Neural progenitor cell (in vitro differentiated cells): ENCODE data around the gene NAA16. TPM values are rescaled to one million over a fixed set of nuclear protein-coding genes. Genes with fewer than 3 reads are reported as not detected.

Experiments
- DNase-seq: peaks from one replicate; pipeline ENCODE4 v3.0.0-alpha.2; 2016; ENCODE audit warnings: low spot score
- H2AFZ ChIP-seq: fragments of 200-600 bp; sonication (generic); replicated peaks from 2 replicates; pipeline ENCODE4 v1.6.1; 2016; ENCODE audit warnings: antibody characterized with exemption
- H3F3A ChIP-seq: fragments of 200-600 bp; sonication (generic); 2 replicates; pipeline ENCODE4 v1.6.1; 2016; ENCODE audit warnings: antibody characterized with exemption, low read depth
- H3K27ac ChIP-seq: fragments of 200-600 bp; sonication (generic); 2 replicates; pipeline ENCODE4 v1.5.1; 2016; ENCODE audit warnings: mild to moderate bottlenecking
- H3K27me3 ChIP-seq: fragments of 200-600 bp; sonication (generic); 2 replicates; pipeline ENCODE4 v1.6.1; 2016; ENCODE audit warnings: mild to moderate bottlenecking, moderate library complexity
- H3K36me3 ChIP-seq: fragments of 200-600 bp; sonication (generic); 2 replicates; pipeline ENCODE4 v1.5.1; 2016
- H3K4me1 ChIP-seq: fragments of 200-600 bp; sonication (generic); 2 replicates; pipeline ENCODE4 v1.6.1; 2016; ENCODE audit warnings: mixed run types
- H3K4me2 ChIP-seq: fragments of 200-600 bp; sonication (generic); 2 replicates; pipeline ENCODE4 v1.6.1; 2016
- H3K4me3 ChIP-seq: fragments of 200-600 bp; sonication (generic); 2 replicates; pipeline ENCODE4 v1.5.1; 2016
- H3K79me2 ChIP-seq: fragments of 200-600 bp; sonication (generic); 2 replicates; pipeline ENCODE4 v1.6.1; 2016; ENCODE audit warnings: low read depth
- H3K9ac ChIP-seq: fragments of 200-600 bp; sonication (generic); 2 replicates; pipeline ENCODE4 v1.6.1; 2016
- H3K9me3 ChIP-seq: fragments of 200-600 bp; sonication (generic); 2 replicates; pipeline ENCODE4 v1.5.1; 2016; ENCODE audit warnings: low read depth
- H4K20me1 ChIP-seq: fragments of 200-600 bp; sonication (generic); 2 replicates; pipeline ENCODE4 v1.6.1; 2016; ENCODE audit warnings: low read depth
- H3K27ac Mint-ChIP-seq: 3 replicates; pipeline ENCODE4 v1.8.0; 2021; ENCODE audit warnings: mixed read lengths
- H3K27me3 Mint-ChIP-seq: 2 replicates; pipeline ENCODE4 v1.8.0; 2022; ENCODE audit warnings: low read depth, mild to moderate bottlenecking, inconsistent platforms, moderate library complexity, mixed read lengths; ENCODE audit not compliant: insufficient read depth
- H3K36me3 Mint-ChIP-seq: 3 replicates; pipeline ENCODE4 v1.8.0; 2021; ENCODE audit warnings: mixed read lengths
- H3K4me1 Mint-ChIP-seq: 3 replicates; pipeline ENCODE4 v1.8.0; 2021; ENCODE audit warnings: mixed read lengths
- H3K4me3 Mint-ChIP-seq: 3 replicates; pipeline ENCODE4 v1.8.0; 2021; ENCODE audit warnings: mild to moderate bottlenecking, moderate library complexity, mixed read lengths
- H3K9me3 Mint-ChIP-seq: 3 replicates; pipeline ENCODE4 v1.8.0; 2020; ENCODE audit warnings: mixed read lengths
- EZH2 ChIP-seq: fragments of 200-600 bp; sonication (generic); IDR thresholded peaks from 2 replicates; pipeline ENCODE4 v1.6.1; 2017; ENCODE audit warnings: antibody characterized with exemption, mild to moderate bottlenecking, moderate library complexity
- EZH2phosphoT487 ChIP-seq: fragments of 200-600 bp; sonication (generic); IDR thresholded peaks from 2 replicates; pipeline ENCODE4 v1.6.1; 2017; ENCODE audit warnings: antibody characterized with exemption
- total RNA-seq: library from RNA; depleted of rRNA; stranded (reverse); fragments of >200 nt; gene quantifications from 2 replicates; pipeline ENCODE4 v1.2.3, GENCODE V29; 2015; ENCODE audit warnings: low replicate concordance
- TF ChIP-seq, protein P1 (sequence below): fragments of 200-600 bp; sonication (generic); IDR thresholded peaks from 2 replicates; pipeline ENCODE4 v1.5.1; 2017; ENCODE audit warnings: antibody characterized with exemption, mild to moderate bottlenecking

The NAA16 gene
- total RNA-seq, 1 donor from 2014 or later = 45.3 TPM

DNA sequence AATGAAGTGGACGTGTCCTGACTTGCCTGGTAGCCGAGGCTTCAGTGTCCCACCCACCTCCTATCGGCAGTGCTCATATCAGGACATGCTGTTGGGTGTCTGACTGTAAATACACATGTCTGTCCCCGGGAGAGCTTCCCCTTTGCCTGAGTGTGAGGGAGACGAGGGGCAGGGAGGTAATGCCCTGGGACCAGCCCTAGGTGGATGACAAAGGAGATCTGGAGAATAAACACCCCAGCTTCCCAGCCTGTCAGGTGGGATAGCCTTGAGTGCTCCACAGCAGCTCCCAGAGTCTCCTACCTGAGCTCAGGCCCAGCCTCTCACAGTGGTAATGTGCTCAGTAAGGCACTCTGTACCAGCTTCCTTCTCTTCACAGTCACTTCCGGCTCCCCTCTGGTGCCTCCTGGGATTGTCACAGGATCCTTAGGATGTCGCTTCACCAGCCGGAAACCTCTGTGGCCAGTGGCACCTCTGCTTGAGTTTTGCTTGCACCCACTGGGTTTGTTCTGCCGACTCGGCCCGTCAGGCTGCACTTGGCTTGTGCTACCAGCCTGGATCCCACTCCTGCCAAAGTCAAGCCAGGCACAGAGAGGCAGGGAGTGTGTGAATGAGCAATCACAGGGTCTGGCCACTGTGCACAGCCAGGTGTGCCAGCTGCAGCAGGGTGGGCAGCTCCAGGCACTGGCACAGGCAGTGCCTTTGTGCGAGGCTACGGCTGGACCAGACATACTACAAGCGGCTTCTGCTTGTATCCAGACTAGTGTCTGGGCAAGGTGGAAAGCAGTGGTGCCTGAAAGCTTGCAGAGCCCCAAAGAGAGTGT lies 91.8 kb downstream of the NAA16 start:
- Mint-ChIP-seq H3K27ac (no peak overlapping the region), H3K36me3 (no peaks in the 10 kb centered on the region), H3K4me3 (no peak overlapping the region), H3K9me3 (no peaks in the 10 kb centered on the region), H3K4me1 (peaks cover 5% of the 10 kb centered on the region), H3K27me3 (no peaks in the 10 kb centered on the region)
- H3K4me2 ChIP-seq = no peak overlapping the region
- no peaks in the 10 kb centered on the region for H3K4me1 ChIP-seq
- no peak overlapping the region for H3K9ac ChIP-seq
- no peak for TF ChIP-seq EZH2phosphoT487
- TF ChIP-seq, protein P1, sequence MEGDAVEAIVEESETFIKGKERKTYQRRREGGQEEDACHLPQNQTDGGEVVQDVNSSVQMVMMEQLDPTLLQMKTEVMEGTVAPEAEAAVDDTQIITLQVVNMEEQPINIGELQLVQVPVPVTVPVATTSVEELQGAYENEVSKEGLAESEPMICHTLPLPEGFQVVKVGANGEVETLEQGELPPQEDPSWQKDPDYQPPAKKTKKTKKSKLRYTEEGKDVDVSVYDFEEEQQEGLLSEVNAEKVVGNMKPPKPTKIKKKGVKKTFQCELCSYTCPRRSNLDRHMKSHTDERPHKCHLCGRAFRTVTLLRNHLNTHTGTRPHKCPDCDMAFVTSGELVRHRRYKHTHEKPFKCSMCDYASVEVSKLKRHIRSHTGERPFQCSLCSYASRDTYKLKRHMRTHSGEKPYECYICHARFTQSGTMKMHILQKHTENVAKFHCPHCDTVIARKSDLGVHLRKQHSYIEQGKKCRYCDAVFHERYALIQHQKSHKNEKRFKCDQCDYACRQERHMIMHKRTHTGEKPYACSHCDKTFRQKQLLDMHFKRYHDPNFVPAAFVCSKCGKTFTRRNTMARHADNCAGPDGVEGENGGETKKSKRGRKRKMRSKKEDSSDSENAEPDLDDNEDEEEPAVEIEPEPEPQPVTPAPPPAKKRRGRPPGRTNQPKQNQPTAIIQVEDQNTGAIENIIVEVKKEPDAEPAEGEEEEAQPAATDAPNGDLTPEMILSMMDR = no peak
- H3K27ac ChIP-seq = no peak overlapping the region
- peaks cover 18% of the 10 kb centered on the region for H3F3A ChIP-seq
- DNase-seq = no peak
- H3K9me3 ChIP-seq = no peaks in the 10 kb centered on the region
- H4K20me1 ChIP-seq = no peaks in the 10 kb centered on the region
- H3K79me2 ChIP-seq = no peaks in the 10 kb centered on the region
- H3K36me3 ChIP-seq = no peaks in the 10 kb centered on the region
- no peak overlapping the region for H3K4me3 ChIP-seq
- no peaks in the 10 kb centered on the region for H3K27me3 ChIP-seq
- peak overlapping the region; percentile 85 for H2AFZ ChIP-seq

DNA sequence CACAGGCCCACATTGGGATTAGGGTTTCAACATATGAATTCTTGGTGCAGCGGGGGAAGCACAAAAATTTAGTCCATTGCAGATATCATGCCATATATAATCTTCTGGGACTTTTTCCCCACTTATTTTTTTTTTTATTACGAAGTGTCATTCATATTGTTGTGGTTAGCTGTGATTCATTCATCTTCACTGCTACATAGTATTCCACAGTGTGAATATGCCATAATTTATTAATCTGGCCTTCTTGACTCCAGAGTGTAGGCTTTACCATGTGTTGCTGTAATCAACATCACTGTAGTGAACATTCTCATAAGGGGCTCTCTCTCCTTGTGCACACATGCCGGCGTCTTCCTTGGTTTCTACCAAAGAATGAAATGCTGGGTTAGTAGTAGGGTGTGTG lies 92.9 kb downstream of the NAA16 start:
- Mint-ChIP-seq H3K9me3 (no peaks in the 10 kb centered on the region), H3K4me1 (peaks cover 5% of the 10 kb centered on the region), H3K36me3 (no peaks in the 10 kb centered on the region), H3K4me3 (no peak overlapping the region), H3K27ac (no peak overlapping the region), H3K27me3 (no peaks in the 10 kb centered on the region)
- Histone ChIP-seq H3K4me2 (no peak overlapping the region), H3K9me3 (no peaks in the 10 kb centered on the region), H3K79me2 (no peaks in the 10 kb centered on the region), H3K4me3 (no peak overlapping the region), H3K4me1 (no peaks in the 10 kb centered on the region), H2AFZ (no peak overlapping the region), H3K36me3 (no peaks in the 10 kb centered on the region), H4K20me1 (no peaks in the 10 kb centered on the region), H3F3A (peaks cover 11% of the 10 kb centered on the region), H3K27me3 (no peaks in the 10 kb centered on the region), H3K9ac (no peak overlapping the region), H3K27ac (no peak overlapping the region)
- no peak for DNase-seq
- TF ChIP-seq EZH2phosphoT487 = no peak
- TF ChIP-seq, protein P1 = no peak

DNA sequence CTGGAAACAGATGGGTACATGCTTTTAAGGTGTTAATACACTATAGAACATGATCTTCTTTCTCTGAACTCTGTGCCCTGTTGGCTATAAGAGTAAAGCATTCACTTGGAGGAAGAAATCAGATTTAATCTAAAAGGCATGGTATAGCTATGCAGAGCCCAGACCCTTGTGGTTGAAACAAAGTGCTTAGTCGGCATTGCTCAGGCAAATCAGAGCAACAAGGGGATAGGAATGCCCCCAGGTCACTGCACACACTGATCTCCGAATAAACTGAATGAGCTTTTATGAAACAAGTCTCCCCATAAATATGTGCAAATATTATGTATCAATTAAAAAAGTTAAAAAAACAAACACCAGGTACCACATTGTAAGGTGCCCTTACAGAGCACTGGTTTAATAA lies 94.3 kb downstream of the NAA16 start:
- Histone ChIP-seq H2AFZ (no peak overlapping the region), H3K79me2 (no peaks in the 10 kb centered on the region), H4K20me1 (no peaks in the 10 kb centered on the region), H3K9ac (no peak overlapping the region), H3K27me3 (no peaks in the 10 kb centered on the region), H3K4me3 (no peak overlapping the region), H3K36me3 (no peaks in the 10 kb centered on the region), H3K9me3 (no peaks in the 10 kb centered on the region), H3K27ac (no peak overlapping the region), H3K4me1 (no peaks in the 10 kb centered on the region), H3K4me2 (no peak overlapping the region), H3F3A (peaks cover 10% of the 10 kb centered on the region)
- no peaks in the 10 kb centered on the region for H3K27me3 Mint-ChIP-seq
- H3K36me3 Mint-ChIP-seq = no peaks in the 10 kb centered on the region
- no peak for TF ChIP-seq EZH2phosphoT487
- no peak for TF ChIP-seq EZH2
- TF ChIP-seq, protein P1 = no peak
- H3K9me3 Mint-ChIP-seq = no peaks in the 10 kb centered on the region
- H3K27ac Mint-ChIP-seq = no peak overlapping the region
- DNase-seq = no peak
- peaks cover 5% of the 10 kb centered on the region for H3K4me1 Mint-ChIP-seq
- H3K4me3 Mint-ChIP-seq = no peak overlapping the region
